Mesodermal cell (in vitro differentiated cells): ENCODE data around the gene TOMM20L.

Experiments used
- H3K27ac ChIP-seq: 2 replicates; pipeline ENCODE4 v1.7.0; 2013; ENCODE audit warnings: mild to moderate bottlenecking, low read depth, low read length, moderate library complexity; ENCODE audit not compliant: severe bottlenecking
- H3K36me3 ChIP-seq: 2 replicates; pipeline ENCODE4 v1.7.1; 2013; ENCODE audit warnings: mild to moderate bottlenecking, low read length, moderate library complexity; ENCODE audit not compliant: control insufficient read depth, insufficient read depth
- H3K4me1 ChIP-seq: one replicate; pipeline ENCODE4 v1.7.1; 2013; ENCODE audit warnings: mild to moderate bottlenecking, low read length; ENCODE audit not compliant: insufficient read depth, control insufficient read depth, poor library complexity, severe bottlenecking
- H3K4me3 ChIP-seq: 2 replicates; pipeline ENCODE4 v1.7.0; 2013; ENCODE audit warnings: low read length, control low read depth, mild to moderate bottlenecking; ENCODE audit not compliant: insufficient read depth, poor library complexity, severe bottlenecking; ENCODE audit errors: extremely low read depth
- H3K9me3 ChIP-seq: 2 replicates; pipeline ENCODE4 v1.7.1; 2013; ENCODE audit warnings: mild to moderate bottlenecking, low read length, moderate library complexity; ENCODE audit not compliant: control insufficient read depth
- WGBS, 2 experiments: methylation state at CpG; one replicate each; pipeline ENCODE4 v1.1.5; 2013; ENCODE audit warnings: missing lambda C conversion rate in 2 of 2; ENCODE audit not compliant: insufficient coverage in 2 of 2; 5-methylcytosine and 5-hydroxymethylcytosine counted together

Gene TOMM20L

DNA sequence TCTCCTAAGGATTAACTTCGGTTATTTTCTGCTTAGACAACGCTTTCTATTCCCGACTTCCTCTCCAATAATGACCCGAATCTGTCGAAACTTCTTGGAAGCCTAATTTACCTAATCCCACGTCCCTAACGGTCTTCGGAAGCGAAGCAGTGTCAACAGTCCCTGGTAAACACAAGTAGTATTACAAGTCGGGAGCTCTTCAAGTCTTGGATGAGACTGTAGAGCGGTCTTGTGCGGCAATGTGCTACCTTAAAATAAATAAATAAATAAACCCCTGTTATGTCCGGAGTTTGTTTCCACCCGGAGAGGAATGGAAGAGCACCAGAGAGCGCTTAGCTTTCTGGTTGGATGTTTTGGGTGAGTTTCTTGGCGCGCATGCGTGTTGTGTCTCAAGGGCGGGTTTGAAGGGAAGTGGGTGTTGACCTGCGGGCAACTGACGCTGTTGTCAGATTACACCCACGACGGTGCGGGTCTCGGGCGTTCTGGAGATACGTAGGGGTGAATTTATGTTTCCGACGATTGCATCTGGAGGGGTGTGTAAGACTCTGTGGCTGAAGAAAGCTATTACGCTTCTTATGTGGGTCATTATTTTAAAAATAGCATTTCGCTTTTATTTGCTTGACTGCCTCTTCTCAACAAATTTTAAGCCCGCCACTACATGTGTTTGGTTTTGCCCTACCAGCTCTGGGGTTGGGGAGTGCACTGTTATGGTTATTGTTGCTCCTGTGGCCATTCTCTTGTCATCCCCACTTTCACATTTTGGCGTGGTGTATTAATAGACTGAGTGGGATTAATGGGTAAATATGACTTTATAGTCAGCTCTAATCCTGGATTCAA is 31.8 kb downstream of the TOMM20L start, which contains the start of the genes KIAA0586 and TIMM9:
Gene KIAA0586, plus strand, starts transcription at position 439 of the 837 bp plus-strand sequence. CDS start 546 bp downstream, outside the sequence.
Gene TIMM9, minus strand, starts transcription at position 251 of the 837 bp plus-strand sequence. CDS start 15,586 bp downstream, outside the sequence.
- 0% methylated on average over 17 to 21 of the region's 33 CpGs for WGBS, 2 experiments
- peaks cover 32% of the 10 kb centered on the region for H3K36me3 ChIP-seq
- no peaks in the 10 kb centered on the region for H3K4me1 ChIP-seq
- peak within 1 kb of the TSS; percentile 73 for H3K4me3 ChIP-seq
- peak within 1 kb of the TSS; percentile 89 for H3K27ac ChIP-seq
- no peaks in the 10 kb centered on the region for H3K9me3 ChIP-seq

- 0 to 3% methylated on average over 6 to 7 of the region's 10 CpGs for WGBS, 2 experiments
These were observed 32.5 kb downstream of the TOMM20L start for GRCh38 chr14:58428118-58428683.

GRCh38 chr14:58430156-58430555 is 34.4 kb downstream of the TOMM20L start:
- no peak overlapping the region for H3K27ac ChIP-seq
- no peaks in the 10 kb centered on the region for H3K9me3 ChIP-seq
- H3K36me3 ChIP-seq: peaks cover 34% of the 10 kb centered on the region
- no peak overlapping the region for H3K4me3 ChIP-seq
- H3K4me1 ChIP-seq: no peaks in the 10 kb centered on the region
- no CpG with 5 or more reads among the region's 1 CpG for WGBS, 2 experiments

More at GRCh38 chr14:58428118-58428683, 32.5 kb downstream of the TOMM20L start:
- no peaks in the 10 kb centered on the region for H3K4me1 ChIP-seq
- no peaks in the 10 kb centered on the region for H3K9me3 ChIP-seq
- peaks cover 36% of the 10 kb centered on the region for H3K36me3 ChIP-seq
- H3K4me3 ChIP-seq: peak overlapping the region; percentile 73
- peak overlapping the region; percentile 89 for H3K27ac ChIP-seq

DNA sequence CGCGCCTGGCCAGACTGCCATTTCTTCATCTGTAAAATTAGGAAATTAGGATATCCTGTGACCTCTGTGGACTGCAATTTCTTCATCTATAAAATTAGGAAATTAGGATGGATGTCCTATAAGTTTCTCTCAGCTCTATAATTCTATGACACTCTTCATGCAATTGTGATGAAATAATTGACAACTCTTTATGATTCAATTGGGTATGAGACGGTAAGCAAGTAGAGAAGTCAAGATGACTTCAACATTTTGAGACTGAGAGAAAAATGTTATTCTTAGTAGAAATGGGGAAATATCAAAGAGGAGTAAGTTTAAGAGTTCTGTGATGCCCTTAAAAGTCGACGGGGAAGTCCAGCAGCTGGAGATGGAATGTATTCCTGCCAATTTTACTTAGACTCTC is 43.7 kb downstream of the TOMM20L start:
- H3K36me3 ChIP-seq: peaks cover 78% of the 10 kb centered on the region
- H3K4me3 ChIP-seq: no peak overlapping the region
- WGBS, 2 experiments: 95 to 100% methylated on average over 1 to 5 of the region's 5 CpGs

DNA sequence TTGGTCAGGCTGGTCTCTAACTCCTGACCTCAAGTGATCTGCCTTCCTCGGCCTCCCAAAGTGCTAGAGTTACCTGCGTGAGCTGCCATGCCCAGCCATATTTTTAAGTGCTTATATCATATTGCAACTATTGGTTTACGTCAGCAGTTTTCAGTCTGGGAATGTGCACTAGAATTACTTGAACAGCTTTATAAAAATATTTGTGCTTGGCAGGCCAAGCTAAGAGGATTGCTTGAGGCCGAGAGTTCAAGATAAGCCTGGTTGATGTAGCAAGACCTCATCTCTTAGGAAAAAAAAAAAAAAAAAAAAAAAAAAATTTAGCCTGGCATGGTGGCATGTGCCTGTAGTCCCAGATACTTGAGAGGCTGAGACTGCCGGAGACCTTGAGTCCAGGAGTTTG is 48.9 kb downstream of the TOMM20L start:
- H3K27ac ChIP-seq: no peak overlapping the region
- H3K4me1 ChIP-seq: no peaks in the 10 kb centered on the region
- H3K9me3 ChIP-seq: no peaks in the 10 kb centered on the region
- 79 to 86% methylated on average over 2 of the region's 5 CpGs for WGBS, 2 experiments
- H3K36me3 ChIP-seq: peaks cover 72% of the 10 kb centered on the region
- H3K4me3 ChIP-seq: no peak overlapping the region

More for the DNA sequence above, 43.7 kb downstream of the TOMM20L start:
- H3K27ac ChIP-seq: no peak overlapping the region
- no peaks in the 10 kb centered on the region for H3K4me1 ChIP-seq
- H3K9me3 ChIP-seq: no peaks in the 10 kb centered on the region

- WGBS, 2 experiments: 74 to 93% methylated on average over 3 to 5 of the region's 9 CpGs
- Histone ChIP-seq H3K9me3 (no peaks in the 10 kb centered on the region), H3K27ac (peak overlapping the region; percentile 25), H3K4me3 (no peak overlapping the region), H3K4me1 (no peaks in the 10 kb centered on the region), H3K36me3 (peaks cover 28% of the 10 kb centered on the region)
These were observed 60.0 kb downstream of the TOMM20L start for GRCh38 chr14:58455593-58456265.
